ENCODE measurements around the gene INAFM2. TPM values are rescaled to one million over a fixed set of nuclear protein-coding genes. Genes with fewer than 3 reads are reported as not detected.

The INAFM2 gene
- total and polyA plus RNA-seq, 9 of the 15 experiments (the other 6 are each of a cell fraction or from before 2014, with no cell fraction given), result 11.8 to 43.1 (median 27.2) TPM

GRCh38 chr15:40282147-40282868 lies 41.2 kb upstream of the INAFM2 start (continued):
- TF ChIP-seq ID3 (CRISPR knock-in tag; IDR thresholded peaks at IDR 0.05) (no peak), ID3 (tag; IDR thresholded peaks at IDR 0.05) (peak; percentile 73; the same call in 1 of the 2 replicates), PTTG1 (tag; IDR thresholded peaks at IDR 0.05; ENCODE audit: low read depth) (no peak), MAX (CRISPR knock-in tag; IDR thresholded peaks at IDR 0.05) (peak; percentile 82), ZFX (CRISPR knock-in tag; IDR thresholded peaks at IDR 0.05) (peak; percentile 86), RB1 (IDR thresholded peaks at IDR 0.05; ENCODE audit: low read depth) (peak; percentile 52; the same call in 1 of the 2 replicates), HINFP (tag; conservative IDR thresholded peaks at IDR 0.05; ENCODE audit: low read depth) (no peak), ZNF165 (CRISPR knock-in tag; IDR thresholded peaks at IDR 0.05; ENCODE audit: borderline replicate concordance) (no peak), RBM39 (optimal IDR thresholded peaks at IDR 0.05; ENCODE audit: low read depth, low read length) (no peak), ILK (tag; IDR thresholded peaks at IDR 0.05; ENCODE audit: borderline replicate concordance, low read depth) (no peak), ATF1 (CRISPR knock-in tag; IDR thresholded peaks at IDR 0.05) (no peak), ATF1 (tag; IDR thresholded peaks at IDR 0.05) (peak; percentile 45; the same call in 1 of the 2 replicates), ZBTB1 (CRISPR knock-in tag; IDR thresholded peaks at IDR 0.05; ENCODE audit: borderline replicate concordance, low read depth) (peak; percentile 99), NCOA4 (IDR thresholded peaks at IDR 0.05; ENCODE audit: partially characterized antibody) (no peak), GABPA (tag; conservative IDR thresholded peaks at IDR 0.05; ENCODE audit: low read depth) (no peak), KLF10 (CRISPR knock-in tag; IDR thresholded peaks at IDR 0.05) (no peak), MEF2D (tag; conservative IDR thresholded peaks at IDR 0.05; ENCODE audit: low read depth) (no peak), DNMT1 (IDR thresholded peaks at IDR 0.05) (no peak), SREBF2 (CRISPR knock-in tag; IDR thresholded peaks at IDR 0.05) (no peak)
- TF ChIP-seq, protein P1, sequence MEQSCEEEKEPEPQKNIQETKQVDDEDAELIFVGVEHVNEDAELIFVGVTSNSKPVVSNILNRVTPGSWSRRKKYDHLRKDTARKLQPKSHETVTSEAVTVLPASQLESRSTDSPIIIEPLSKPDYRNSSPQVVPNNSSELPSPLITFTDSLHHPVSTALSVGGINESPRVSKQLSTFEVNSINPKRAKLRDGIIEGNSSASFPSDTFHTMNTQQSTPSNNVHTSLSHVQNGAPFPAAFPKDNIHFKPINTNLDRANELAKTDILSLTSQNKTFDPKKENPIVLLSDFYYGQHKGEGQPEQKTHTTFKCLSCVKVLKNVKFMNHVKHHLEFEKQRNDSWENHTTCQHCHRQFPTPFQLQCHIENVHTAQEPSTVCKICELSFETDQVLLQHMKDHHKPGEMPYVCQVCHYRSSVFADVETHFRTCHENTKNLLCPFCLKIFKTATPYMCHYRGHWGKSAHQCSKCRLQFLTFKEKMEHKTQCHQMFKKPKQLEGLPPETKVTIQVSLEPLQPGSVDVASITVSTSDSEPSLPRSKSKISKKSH (CRISPR knock-in tag; IDR thresholded peaks at IDR 0.05), result no peak
- TF ChIP-seq, protein P2, sequence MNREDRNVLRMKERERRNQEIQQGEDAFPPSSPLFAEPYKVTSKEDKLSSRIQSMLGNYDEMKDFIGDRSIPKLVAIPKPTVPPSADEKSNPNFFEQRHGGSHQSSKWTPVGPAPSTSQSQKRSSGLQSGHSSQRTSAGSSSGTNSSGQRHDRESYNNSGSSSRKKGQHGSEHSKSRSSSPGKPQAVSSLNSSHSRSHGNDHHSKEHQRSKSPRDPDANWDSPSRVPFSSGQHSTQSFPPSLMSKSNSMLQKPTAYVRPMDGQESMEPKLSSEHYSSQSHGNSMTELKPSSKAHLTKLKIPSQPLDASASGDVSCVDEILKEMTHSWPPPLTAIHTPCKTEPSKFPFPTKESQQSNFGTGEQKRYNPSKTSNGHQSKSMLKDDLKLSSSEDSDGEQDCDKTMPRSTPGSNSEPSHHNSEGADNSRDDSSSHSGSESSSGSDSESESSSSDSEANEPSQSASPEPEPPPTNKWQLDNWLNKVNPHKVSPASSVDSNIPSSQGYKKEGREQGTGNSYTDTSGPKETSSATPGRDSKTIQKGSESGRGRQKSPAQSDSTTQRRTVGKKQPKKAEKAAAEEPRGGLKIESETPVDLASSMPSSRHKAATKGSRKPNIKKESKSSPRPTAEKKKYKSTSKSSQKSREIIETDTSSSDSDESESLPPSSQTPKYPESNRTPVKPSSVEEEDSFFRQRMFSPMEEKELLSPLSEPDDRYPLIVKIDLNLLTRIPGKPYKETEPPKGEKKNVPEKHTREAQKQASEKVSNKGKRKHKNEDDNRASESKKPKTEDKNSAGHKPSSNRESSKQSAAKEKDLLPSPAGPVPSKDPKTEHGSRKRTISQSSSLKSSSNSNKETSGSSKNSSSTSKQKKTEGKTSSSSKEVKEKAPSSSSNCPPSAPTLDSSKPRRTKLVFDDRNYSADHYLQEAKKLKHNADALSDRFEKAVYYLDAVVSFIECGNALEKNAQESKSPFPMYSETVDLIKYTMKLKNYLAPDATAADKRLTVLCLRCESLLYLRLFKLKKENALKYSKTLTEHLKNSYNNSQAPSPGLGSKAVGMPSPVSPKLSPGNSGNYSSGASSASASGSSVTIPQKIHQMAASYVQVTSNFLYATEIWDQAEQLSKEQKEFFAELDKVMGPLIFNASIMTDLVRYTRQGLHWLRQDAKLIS (CRISPR knock-in tag; IDR thresholded peaks at IDR 0.05), result 0 out of 2 replicates have a peak, but pooled peaks have one; percentile 46

Data from K562 (cell line).